K562 (cell line): ENCODE data around the gene SLC1A2. TPM values are rescaled to one million over a fixed set of nuclear protein-coding genes. Genes with fewer than 3 reads are reported as not detected.

ENCODE experiments used
- ATAC-seq: fragments of 200-7000 bp; cut with Tn5 transposase; 3 replicates; pipeline ENCODE4 v1.9.1; 2020; ENCODE audit warnings: moderate library complexity
- BruUV-seq: library from RNA; stranded (reverse); fragments of 400-500 nt; replicated peaks from 2 replicates; lab custom pipeline; 2021; lab: Mats Ljungman, UMichigan
- CTCF ChIA-PET: fragments of 300-600 bp; formaldehyde crosslinking; extraction: SDS; loops from one replicate; lab custom pipeline; 2021; ENCODE audit warnings: low intra/inter-chr PET ratio; lab: Yijun Ruan, JAX
- POLR2A ChIA-PET: fragments of 300-600, 350-650 bp; sonication (Branson Sonifier 250); formaldehyde crosslinking; extraction: SDS; loops from one replicate; lab custom pipeline; 2021; ENCODE audit warnings: antibody characterized with exemption, inconsistent platforms; lab: Yijun Ruan, JAX
- DNase-seq, 4 experiments: peaks; one replicate each; pipeline versions ENCODE4 v3.0.0 to v3.0.0-alpha.2; 2011 to 2018; ENCODE audit warnings: low spot score in 3 of 4, mixed read lengths in 3 of 4; ENCODE audit errors: extremely low read depth in 1 of 4
- FAIRE-seq: peaks from 2 replicates; lab custom pipeline; 2011; peaks lifted over from hg19 to GRCh38; lab: Jason Lieb, UNC
- H2AFZ ChIP-seq: 2 replicates; pipeline ENCODE4 v1.6.0; 2011; ENCODE audit warnings: low read depth, low read length, control low read depth, inconsistent platforms
- H3K27ac ChIP-seq: fragments of 200-600 bp; 3 replicates; pipeline ENCODE4 v1.8.0; 2011; ENCODE audit warnings: low read depth, mild to moderate bottlenecking, control low read depth, inconsistent platforms, low read length, moderate library complexity, mixed read lengths; ENCODE audit errors: extremely low read depth
- H3K27me3 ChIP-seq, 2 experiments: fragments of 300-600 bp in 1 of 2; 2 replicates in 1 of 2; 3 replicates in 1 of 2; pipeline versions ENCODE4 v1.6.0 to v1.8.0; 2011; ENCODE audit warnings: inconsistent platforms in 2 of 2, low read length in 2 of 2, mild to moderate bottlenecking in 1 of 2, mixed read lengths in 1 of 2, moderate library complexity in 1 of 2; ENCODE audit not compliant: control insufficient read depth in 2 of 2, insufficient read depth in 2 of 2
- H3K36me3 ChIP-seq: fragments of 300-600 bp; 3 replicates; pipeline ENCODE4 v1.8.0; 2011; ENCODE audit warnings: mild to moderate bottlenecking, low read length, inconsistent platforms; ENCODE audit not compliant: control insufficient read depth, insufficient read depth
- H3K4me1 ChIP-seq, 2 experiments: fragments of 200-600 bp in 1 of 2; replicated peaks in 1 of 2; 2 replicates in 1 of 2; 3 replicates in 1 of 2; pipeline versions ENCODE4 v1.5.1 to v1.8.0; 2011; ENCODE audit warnings: inconsistent platforms in 2 of 2, low read length in 2 of 2, mild to moderate bottlenecking in 1 of 2, mixed read lengths in 1 of 2, moderate library complexity in 1 of 2; ENCODE audit not compliant: control insufficient read depth in 2 of 2, insufficient read depth in 2 of 2
- H3K4me2 ChIP-seq: 2 replicates; pipeline ENCODE4 v1.6.1; 2011; ENCODE audit warnings: low read length, control low read depth, inconsistent platforms, mixed read lengths; ENCODE audit not compliant: insufficient read depth
- H3K4me3 ChIP-seq: fragments of 200-600 bp; sonication (generic), shearing (Covaris generic); 2 replicates; pipeline ENCODE4 v1.5.1; 2016; ENCODE audit warnings: control low read depth, inconsistent platforms
- H3K79me2 ChIP-seq: fragments of 200-600 bp; 3 replicates; pipeline ENCODE4 v1.8.0; 2011; ENCODE audit warnings: low read length, inconsistent platforms; ENCODE audit not compliant: control insufficient read depth, insufficient read depth
- H3K9ac ChIP-seq, 2 experiments: 2 replicates each; pipeline versions ENCODE4 v1.6.0 to v1.6.1; 2011; ENCODE audit warnings: low read depth in 2 of 2, low read length in 2 of 2, control low read depth in 1 of 2, inconsistent platforms in 1 of 2, mild to moderate bottlenecking in 1 of 2, mixed read lengths in 1 of 2; ENCODE audit not compliant: insufficient read depth in 1 of 2
- H3K9me1 ChIP-seq: one replicate; pipeline ENCODE4 v1.6.0; 2011; ENCODE audit warnings: inconsistent platforms, mild to moderate bottlenecking, low read length, moderate library complexity; ENCODE audit not compliant: control insufficient read depth, insufficient read depth
- H3K9me3 ChIP-seq: replicated peaks from 2 replicates; pipeline ENCODE4 v1.5.1; 2011; ENCODE audit warnings: low read depth, low read length, inconsistent platforms; ENCODE audit not compliant: control insufficient read depth, insufficient read depth
- H4K20me1 ChIP-seq: replicated peaks from 2 replicates; pipeline ENCODE4 v1.6.1; 2011; ENCODE audit warnings: low read length, inconsistent platforms, mixed read lengths; ENCODE audit not compliant: control insufficient read depth, insufficient read depth
- ETV1 ChIP-seq: fragments of 450-650 bp; conservative IDR thresholded peaks from 2 replicates; pipeline ENCODE4 v1.6.1; 2016; ENCODE audit warnings: missing genetic modification characterization, control low read depth, low read depth, missing compliant biosample characterization
- SOX6 ChIP-seq: fragments of 450-650 bp; IDR thresholded peaks from 2 replicates; pipeline ENCODE4 v1.6.1; 2014; ENCODE audit warnings: mild to moderate bottlenecking
- SPI1 ChIP-seq: IDR thresholded peaks from 2 replicates; pipeline ENCODE4 v1.6.1; 2011; ENCODE audit warnings: low read depth, low read length, control low read depth, borderline replicate concordance
- STAT5B ChIP-seq: fragments of 250-450 bp; sonication (Bioruptor Pico); IDR thresholded peaks from 2 replicates; pipeline ENCODE4 v1.8.0; 2021; ENCODE audit warnings: mild to moderate bottlenecking, inconsistent platforms
- ZNF75A ChIP-seq: fragments of 450-650 bp; formaldehyde crosslinking; IDR thresholded peaks from 2 replicates; pipeline ENCODE4 v1.4.0; 2020; ENCODE audit warnings: mild to moderate bottlenecking
- WGBS: fragments of 100-300 bp; shearing (Covaris generic); methylation state at CpG from one replicate; pipeline ENCODE4 v1.1.6; 2016; ENCODE audit warnings: low coverage, mixed read lengths; ENCODE audit not compliant: insufficient coverage; ENCODE audit errors: missing lambda C conversion rate; 5-methylcytosine and 5-hydroxymethylcytosine counted together
- in situ Hi-C: fragments of 300-500 bp; cut with MboI; formaldehyde crosslinking; loops from 4 replicates; pipeline ENCODE4 v1.15.0; 2018; ENCODE audit warnings: inconsistent platforms, mixed read lengths
- intact Hi-C: fragments of 100-400 bp; cut with micrococcal nuclease; formaldehyde crosslinking; loops from 2 replicates; pipeline ENCODE4 v1.14.2; 2022
- polyA plus RNA-seq, 8 experiments: library from polyadenylated mRNA; depleted of rRNA in 4 of 8; stranded (reverse) in 5 of 8; unstranded in 3 of 8; fragments of >200 nt; fragmentation: Nextera tagmentation in 2 of 8; fragmentation: Illumina TruSeq in 1 of 8; extraction: Ambion mirVana in 2 of 8; extraction: Trizol in 1 of 8; gene quantifications; 2 replicates each; pipeline versions ENCODE4 v1.2.1 to v1.2.3, GENCODE V29; 2011 to 2014; ENCODE audit warnings: inconsistent platforms in 1 of 8, missing spikeins in 1 of 8
- total RNA-seq, 7 experiments: library from RNA; depleted of rRNA in 6 of 7; stranded (reverse); fragments of >200 nt in 6 of 7; fragmentation: Illumina TruSeq in 2 of 7; extraction: Trizol in 2 of 7; gene quantifications; 2 replicates each; pipeline versions ENCODE4 v1.2.1 to v1.2.3, GENCODE V29; 2011 to 2021; ENCODE audit warnings: low replicate concordance in 1 of 7
- TF ChIP-seq, protein P1 (sequence below): fragments of 200-800 bp; sonication (Bioruptor generic); IDR thresholded peaks from 2 replicates; pipeline ENCODE4 v1.6.1; 2016; ENCODE audit warnings: missing genetic modification characterization, missing compliant biosample characterization

The SLC1A2 gene
- total and polyA plus RNA-seq, 9 of the 15 experiments (the other 6 are each of a cell fraction or from before 2014, with no cell fraction given), result 0.03 to 0.07 (median 0.04) TPM; not detected in 5

- ChIA-PET POLR2A (no interaction called here), CTCF (no interaction called here)
- Histone ChIP-seq H3K79me2 (no peaks in the 10 kb centered on the region), H3K9me3 (no peaks in the 10 kb centered on the region), H2AFZ (no peak overlapping the region), H3K4me2 (no peak overlapping the region), H3K4me3 (no peak overlapping the region), H4K20me1 (no peaks in the 10 kb centered on the region), H3K4me1 (no peaks in the 10 kb centered on the region), H3K27ac (no peak overlapping the region)
- in situ Hi-C loops, result no loop called here
- ATAC-seq, result no peak
- intact Hi-C loops, result no loop called here
- TF ChIP-seq ETV1 (tag) (no peak), SOX6 (no peak), SPI1 (no peak), ZNF75A (no peak), STAT5B (no peak)
- TF ChIP-seq, protein P1, sequence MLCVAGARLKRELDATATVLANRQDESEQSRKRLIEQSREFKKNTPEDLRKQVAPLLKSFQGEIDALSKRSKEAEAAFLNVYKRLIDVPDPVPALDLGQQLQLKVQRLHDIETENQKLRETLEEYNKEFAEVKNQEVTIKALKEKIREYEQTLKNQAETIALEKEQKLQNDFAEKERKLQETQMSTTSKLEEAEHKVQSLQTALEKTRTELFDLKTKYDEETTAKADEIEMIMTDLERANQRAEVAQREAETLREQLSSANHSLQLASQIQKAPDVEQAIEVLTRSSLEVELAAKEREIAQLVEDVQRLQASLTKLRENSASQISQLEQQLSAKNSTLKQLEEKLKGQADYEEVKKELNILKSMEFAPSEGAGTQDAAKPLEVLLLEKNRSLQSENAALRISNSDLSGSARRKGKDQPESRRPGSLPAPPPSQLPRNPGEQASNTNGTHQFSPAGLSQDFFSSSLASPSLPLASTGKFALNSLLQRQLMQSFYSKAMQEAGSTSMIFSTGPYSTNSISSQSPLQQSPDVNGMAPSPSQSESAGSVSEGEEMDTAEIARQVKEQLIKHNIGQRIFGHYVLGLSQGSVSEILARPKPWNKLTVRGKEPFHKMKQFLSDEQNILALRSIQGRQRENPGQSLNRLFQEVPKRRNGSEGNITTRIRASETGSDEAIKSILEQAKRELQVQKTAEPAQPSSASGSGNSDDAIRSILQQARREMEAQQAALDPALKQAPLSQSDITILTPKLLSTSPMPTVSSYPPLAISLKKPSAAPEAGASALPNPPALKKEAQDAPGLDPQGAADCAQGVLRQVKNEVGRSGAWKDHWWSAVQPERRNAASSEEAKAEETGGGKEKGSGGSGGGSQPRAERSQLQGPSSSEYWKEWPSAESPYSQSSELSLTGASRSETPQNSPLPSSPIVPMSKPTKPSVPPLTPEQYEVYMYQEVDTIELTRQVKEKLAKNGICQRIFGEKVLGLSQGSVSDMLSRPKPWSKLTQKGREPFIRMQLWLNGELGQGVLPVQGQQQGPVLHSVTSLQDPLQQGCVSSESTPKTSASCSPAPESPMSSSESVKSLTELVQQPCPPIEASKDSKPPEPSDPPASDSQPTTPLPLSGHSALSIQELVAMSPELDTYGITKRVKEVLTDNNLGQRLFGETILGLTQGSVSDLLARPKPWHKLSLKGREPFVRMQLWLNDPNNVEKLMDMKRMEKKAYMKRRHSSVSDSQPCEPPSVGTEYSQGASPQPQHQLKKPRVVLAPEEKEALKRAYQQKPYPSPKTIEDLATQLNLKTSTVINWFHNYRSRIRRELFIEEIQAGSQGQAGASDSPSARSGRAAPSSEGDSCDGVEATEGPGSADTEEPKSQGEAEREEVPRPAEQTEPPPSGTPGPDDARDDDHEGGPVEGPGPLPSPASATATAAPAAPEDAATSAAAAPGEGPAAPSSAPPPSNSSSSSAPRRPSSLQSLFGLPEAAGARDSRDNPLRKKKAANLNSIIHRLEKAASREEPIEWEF (CRISPR knock-in tag), result peak; percentile 99
- TF ChIP-seq, all 486 proteins: peak for 1
- no TSS peak for BruUV-seq
- FAIRE-seq, result no peak
- Histone ChIP-seq H3K9me1 (no peaks in the 10 kb centered on the region), H3K9ac (no peak overlapping the region), H3K36me3 (no peaks in the 10 kb centered on the region), H3K27me3 (peaks cover 3 to 10% of the 10 kb centered on the region in 2 experiments; a peak in 3 of 5 replicates)
- DNase-seq, result no peak
- 0% methylated on average over 3 of the region's 3 CpGs for WGBS
Measured at GRCh38 chr11:35372565-35373283, 46.6 kb downstream of the SLC1A2 start.
